Mucosa of descending colon (tissue), 3 donors: ENCODE data around the gene IQCC. TPM values are rescaled to one million over a fixed set of nuclear protein-coding genes. Genes with fewer than 3 reads are reported as not detected.
"Not testable (repeated sequence)": the region's sequence is repeated elsewhere in the genome, so short reads cannot be mapped to it uniquely, and the experiment has no call there.

Experiments
- ATAC-seq: fragments of 200-7000 bp; cut with Tn5 transposase; one replicate; pipeline ENCODE4 v1.9.1; 2020; ENCODE audit warnings: mild to moderate bottlenecking, moderate library complexity
- DNase-seq, 3 donors: peaks; one replicate each; pipeline ENCODE4 v3.0.0-alpha.2; 2020
- H3K36me3 ChIP-seq: fragments of 200-600 bp; one replicate; pipeline ENCODE4 v1.8.0; 2021; ENCODE audit warnings: low read depth, mild to moderate bottlenecking
- H3K4me1 ChIP-seq: fragments of 200-600 bp; one replicate; pipeline ENCODE4 v1.8.0; 2021; ENCODE audit warnings: low read depth, mild to moderate bottlenecking
- H3K4me3 ChIP-seq: fragments of 200-600 bp; one replicate; pipeline ENCODE4 v1.8.0; 2021; ENCODE audit warnings: mild to moderate bottlenecking
- H3K9me3 ChIP-seq: fragments of 200-600 bp; one replicate; pipeline ENCODE4 v1.8.0; 2021; ENCODE audit warnings: mild to moderate bottlenecking
- CTCF ChIP-seq: fragments of 200-600 bp; IDR thresholded peaks from one replicate; pipeline ENCODE4 v1.8.0; 2022; ENCODE audit warnings: antibody characterized with exemption, mild to moderate bottlenecking
- intact Hi-C, 2 donors: fragments of 100-400 bp; cut with DNase I in 1 of 2; cut with micrococcal nuclease in 1 of 2; formaldehyde crosslinking; loops; one replicate each; pipeline versions ENCODE4 v1.11.0 to v1.11.1; 2022; cut with DNase I, micrococcal nuclease
- long read RNA-seq, 2 donors: library from polyadenylated mRNA; unstranded; transcript quantifications; one replicate each; pipeline ENCODE4 v2.0.0, GENCODE V29; 2019 to 2021
- total RNA-seq, 3 donors: library from RNA; stranded (reverse); fragmentation: NEBNext Ultra II Directional in 2 of 3; extraction: Animal tissue kit (Norgen Biotek cat#: 25700) in 2 of 3; gene quantifications; one replicate each; pipeline versions ENCODE4 v1.2.1 to v1.2.4, GENCODE V29; 2021 to 2023
- donor health status: DM: no; HTN: no; CAD: no; lungs with moderate emphysema.
- donor health status: DM: no; HTN: no; CAD: no.
- donor health status: DM: no; HTN: yes; CAD: no.

Gene IQCC
- 1 to 10 TPM; 1.1 to 2.2 (median 1.9) TPM for total RNA-seq
- long read RNA-seq, donor 1, partial matches to known transcripts, result 0 of 1 reads
- long read RNA-seq, donor 1, other reads (novel, unspliced or antisense), result 0 of 1 reads
- long read RNA-seq, donor 2, partial matches to known transcripts, result 0 of 3 reads
- long read RNA-seq, donor 2, other reads (novel, unspliced or antisense), result 0 of 3 reads

- Histone ChIP-seq H3K9me3 (no peaks in the 10 kb centered on the region), H3K36me3 (no peaks in the 10 kb centered on the region), H3K4me3 (peak within 1 kb of the TSS; percentile 7), H3K4me1 (peaks cover 22% of the 10 kb centered on the region)
- DNase-seq (peak; percentile 89 to 92 (median 91)), ATAC-seq (peak; percentile 80)
- intact Hi-C loops, result no loop called here
- TF ChIP-seq CTCF, result no peak
These were observed at the start of gene IQCC for GRCh38 chr1:32205401-32206370. Gene IQCC, plus strand, starts transcription at chr1:32205671. Its CDS starts 11 bp downstream, at chr1:32205682.

GRCh38 chr1:32159189-32159588 is 46.3 kb upstream of the IQCC start:
- ATAC-seq (no peak), DNase-seq (no peak)
- no peaks in the 10 kb centered on the region for H3K9me3 ChIP-seq
- no peak for TF ChIP-seq CTCF
- peaks cover 14% of the 10 kb centered on the region for H3K36me3 ChIP-seq
- H3K4me1 ChIP-seq, result no peaks in the 10 kb centered on the region
- intact Hi-C loops, result no loop called here
- H3K4me3 ChIP-seq, result no peak overlapping the region

- no peak for ATAC-seq
- no peak overlapping the region for H3K4me3 ChIP-seq
- H3K4me1 ChIP-seq, result no peaks in the 10 kb centered on the region
- no peak for TF ChIP-seq CTCF
- no peaks in the 10 kb centered on the region for H3K9me3 ChIP-seq
- no peak for DNase-seq
- intact Hi-C loops, result no loop called here
- peaks cover 10% of the 10 kb centered on the region for H3K36me3 ChIP-seq
These were observed 42.1 kb upstream of the IQCC start for GRCh38 chr1:32163405-32163804.

- H3K9me3 ChIP-seq, DNase-seq, H3K4me3 ChIP-seq, H3K4me1 ChIP-seq, intact Hi-C loops, H3K36me3 ChIP-seq, ATAC-seq: not testable (repeated sequence)
These were observed 39.8 kb upstream of the IQCC start for GRCh38 chr1:32165633-32166032.

GRCh38 chr1:32170991-32171390 is 34.5 kb upstream of the IQCC start:
- ATAC-seq (no peak), DNase-seq (no peak)
- H3K36me3 ChIP-seq, result peaks cover 4% of the 10 kb centered on the region
- H3K9me3 ChIP-seq, result no peaks in the 10 kb centered on the region
- H3K4me1 ChIP-seq, result no peaks in the 10 kb centered on the region
- H3K4me3 ChIP-seq, result no peak overlapping the region
- intact Hi-C loops, result no loop called here
- no peak for TF ChIP-seq CTCF

- intact Hi-C loops, result no loop called here
- no peaks in the 10 kb centered on the region for H3K36me3 ChIP-seq
These were observed 32.7 kb upstream of the IQCC start for GRCh38 chr1:32172621-32173245.

More at GRCh38 chr1:32172621-32173245, 32.7 kb upstream of the IQCC start:
- Histone ChIP-seq H3K4me3 (no peak overlapping the region), H3K4me1 (peaks cover 5% of the 10 kb centered on the region), H3K9me3 (no peaks in the 10 kb centered on the region)
- ATAC-seq, result no peak
- DNase-seq, result no peak
- TF ChIP-seq CTCF, result no peak
